Renal pelvis (tissue), 4 donors: ENCODE results near the gene TMEM9B. TPM values are rescaled to one million over a fixed set of nuclear protein-coding genes. Genes with fewer than 3 reads are reported as not detected.
"Not testable (repeated sequence)": the region's sequence is repeated elsewhere in the genome, so short reads cannot be mapped to it uniquely, and the experiment has no call there.

Experiments used
- DNase-seq: peaks from one replicate; pipeline ENCODE4 v3.0.0-alpha.2; 2013
- polyA plus RNA-seq, 3 donors: library from polyadenylated mRNA; unstranded; fragments of 120-200 nt; gene quantifications; one replicate each; pipeline ENCODE4 v1.2.1, GENCODE V29; 2013; ENCODE audit not compliant: insufficient read length in 3 of 3

Gene TMEM9B
- polyA plus RNA-seq, 3 donors = 55.5 to 62.1 (median 55.5) TPM

GRCh38 chr11:8986772-8987171 lies 22.5 kb upstream of the TMEM9B start:
- not testable (repeated sequence) for DNase-seq

GRCh38 chr11:8985462-8985861 lies 21.2 kb upstream of the TMEM9B start:
- no peak for DNase-seq

- DNase-seq = no peak
Observed at GRCh38 chr11:8983552-8983951, 19.3 kb upstream of the TMEM9B start.

GRCh38 chr11:8980485-8980884 lies 16.2 kb upstream of the TMEM9B start:
- no peak for DNase-seq

GRCh38 chr11:8979365-8979764 lies 15.1 kb upstream of the TMEM9B start:
- DNase-seq = not testable (repeated sequence)

- DNase-seq = no peak
Observed at GRCh38 chr11:8973121-8973520, 8.9 kb upstream of the TMEM9B start.

- no peak for DNase-seq
Observed at GRCh38 chr11:8971924-8972316, 7.7 kb upstream of the TMEM9B start.

GRCh38 chr11:8971196-8971923 lies 7.1 kb upstream of the TMEM9B start:
- DNase-seq = no peak

- no peak for DNase-seq
Observed at GRCh38 chr11:8967184-8967583, 2.9 kb upstream of the TMEM9B start.

GRCh38 chr11:8963569-8964323 lies 496 bp downstream of the TMEM9B start:
- DNase-seq = peak; percentile 75

- DNase-seq = no peak
Observed at GRCh38 chr11:8962841-8963240, 1.4 kb downstream of the TMEM9B start.

- DNase-seq = no peak
Observed at GRCh38 chr11:8961401-8961800, 2.8 kb downstream of the TMEM9B start.

GRCh38 chr11:8959546-8960166 lies 4.6 kb downstream of the TMEM9B start:
- peak; percentile 76 for DNase-seq

GRCh38 chr11:8956860-8957259 lies 7.4 kb downstream of the TMEM9B start:
- DNase-seq = no peak

- no peak for DNase-seq
Observed at GRCh38 chr11:8948886-8949285, 15.4 kb downstream of the TMEM9B start.

GRCh38 chr11:8947230-8947943 lies 16.9 kb downstream of the TMEM9B start:
- no peak for DNase-seq

GRCh38 chr11:8942518-8943066 lies 21.6 kb downstream of the TMEM9B start, which contains the start of gene ASCL3:
TSS of gene ASCL3 (minus strand) at chr11:8943016. CDS start at chr11:8938161, 4,855 bp downstream.
- DNase-seq = no peak

- no peak for DNase-seq
Observed at GRCh38 chr11:8941341-8942103, 22.7 kb downstream of the TMEM9B start.

- DNase-seq = no peak
Observed at GRCh38 chr11:8937659-8938058, 26.6 kb downstream of the TMEM9B start.

GRCh38 chr11:8937159-8937558 lies 27.1 kb downstream of the TMEM9B start:
- no peak for DNase-seq

- not testable (repeated sequence) for DNase-seq
Observed at GRCh38 chr11:8935789-8936188, 28.5 kb downstream of the TMEM9B start.
